Fibroblast of skin of left quadriceps (primary cell): ENCODE data around the gene POP5.

Experiments
- DNase-seq, 2 experiments: peaks; one replicate each; pipeline ENCODE4 v3.0.0-alpha.2; 2013; ENCODE audit warnings: low read depth in 2 of 2

The POP5 gene

DNA sequence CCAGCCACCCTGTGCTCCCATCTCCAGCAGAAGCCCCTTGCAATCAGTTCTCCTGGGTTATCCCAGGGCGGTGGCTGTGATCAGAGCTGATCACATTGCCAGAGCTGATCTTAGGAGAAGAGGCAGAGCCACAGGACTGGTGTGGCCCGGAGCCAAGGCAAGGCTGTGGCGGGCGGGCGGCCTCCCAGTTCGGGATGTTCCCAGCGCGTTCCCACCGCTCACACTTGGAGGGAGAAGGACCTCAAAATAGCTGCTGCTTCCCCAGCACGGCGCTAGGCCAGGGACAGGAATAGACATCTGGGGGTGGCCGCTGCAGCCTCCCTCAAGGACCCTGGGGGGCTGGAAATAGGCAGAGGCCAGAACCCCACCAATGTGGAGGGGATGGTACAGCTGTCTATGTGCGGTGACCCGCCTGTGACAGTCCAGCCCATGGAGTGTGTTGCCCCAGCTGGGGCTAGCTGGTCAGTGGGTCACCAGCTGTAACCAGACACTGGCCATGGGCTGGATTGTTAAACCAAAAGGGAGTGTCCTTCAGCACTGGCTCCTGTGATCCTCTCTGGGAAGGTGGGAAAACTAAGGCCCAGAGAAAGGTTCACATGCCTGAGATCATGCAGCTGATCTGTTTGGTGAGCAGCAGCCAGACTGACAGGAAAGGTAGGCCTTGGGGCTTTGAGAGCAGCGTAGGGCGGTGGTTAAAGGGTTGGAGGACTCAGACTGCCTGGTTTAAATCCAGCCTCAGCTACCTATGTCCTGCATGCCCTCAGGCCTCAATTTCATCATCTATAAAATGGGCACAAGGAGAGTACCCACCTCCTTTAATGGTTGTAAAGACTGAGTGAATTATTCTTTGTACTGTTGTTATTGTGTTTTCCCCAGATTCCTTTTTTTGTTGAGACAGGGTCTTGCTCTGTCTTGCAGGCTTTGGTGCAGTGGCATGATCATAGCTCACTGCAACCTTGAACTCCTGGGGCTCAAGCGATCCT is 8.0 kb upstream of the POP5 start:
- no peak for DNase-seq

- no peak for DNase-seq
Measured at GRCh38 chr12:120588371-120588770, 7.2 kb upstream of the POP5 start.

- no peak for DNase-seq
Measured at GRCh38 chr12:120586860-120587259, 5.7 kb upstream of the POP5 start.

DNA sequence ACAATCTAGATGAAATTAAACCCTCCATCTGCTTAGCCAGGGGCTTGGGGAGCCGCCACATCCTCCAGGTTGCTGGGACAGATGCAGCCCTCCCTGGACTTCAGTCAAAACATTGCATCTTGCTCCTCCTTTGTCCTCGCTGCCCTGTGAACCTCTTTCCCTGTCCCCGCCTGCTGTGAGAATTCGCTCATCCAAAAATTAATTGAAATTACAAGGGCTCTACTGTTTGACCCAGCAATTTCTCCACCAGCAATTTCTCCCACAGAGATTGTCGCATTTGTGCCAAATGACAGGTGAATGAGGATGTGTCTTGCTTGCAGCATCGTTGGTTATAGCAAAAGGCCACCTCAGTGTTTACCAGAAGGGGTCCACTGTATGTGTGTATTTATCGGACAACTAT is 5.0 kb upstream of the POP5 start:
- no peak for DNase-seq

GRCh38 chr12:120584343-120585149 is 3.3 kb upstream of the POP5 start:
- DNase-seq: no peak

- peak; percentile 41 to 42 for DNase-seq
Measured at GRCh38 chr12:120583478-120584030, 2.4 kb upstream of the POP5 start.

- no peak for DNase-seq
Measured at GRCh38 chr12:120581998-120582397, 796 bp upstream of the POP5 start.

DNA sequence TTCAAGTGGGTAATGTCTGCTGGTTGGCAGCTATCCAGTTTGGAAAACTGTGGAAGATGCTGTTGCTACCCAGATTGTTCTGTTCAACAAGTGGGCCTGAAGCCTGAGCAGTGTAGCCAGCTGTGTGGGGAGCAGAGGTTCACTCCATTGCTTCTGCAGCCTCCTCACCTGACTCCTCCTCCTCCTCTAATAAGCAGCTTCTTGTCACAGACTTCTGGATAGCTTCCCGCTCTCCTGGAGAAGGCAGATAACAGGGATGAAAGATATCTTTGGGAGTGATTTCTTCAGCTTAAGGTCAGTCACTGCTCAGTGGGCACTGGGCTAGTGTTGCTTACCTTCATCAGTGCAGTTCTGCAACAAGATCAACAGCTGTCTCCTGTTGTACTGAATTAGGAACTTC is 2.0 kb downstream of the POP5 start:
- no peak for DNase-seq

DNA sequence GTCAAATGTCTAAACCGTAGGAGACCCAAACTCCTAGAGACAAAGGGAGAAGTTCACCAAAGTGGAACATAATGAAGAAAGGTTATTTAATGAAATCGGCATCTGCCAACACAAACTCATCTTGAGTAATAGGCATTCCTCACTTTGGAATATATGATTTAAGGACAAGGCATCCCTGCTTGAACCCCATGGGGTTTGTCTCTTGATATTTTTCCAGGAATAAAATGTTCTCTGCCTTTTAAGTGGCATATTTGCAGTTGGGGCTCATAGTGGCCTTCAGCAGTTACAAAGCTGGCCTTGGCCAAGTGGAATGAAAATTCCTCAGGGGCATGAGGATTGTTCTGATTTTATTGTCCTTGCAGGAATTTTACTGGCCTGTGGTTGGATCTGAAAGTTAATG is 7.1 kb downstream of the POP5 start:
- DNase-seq: no peak

DNA sequence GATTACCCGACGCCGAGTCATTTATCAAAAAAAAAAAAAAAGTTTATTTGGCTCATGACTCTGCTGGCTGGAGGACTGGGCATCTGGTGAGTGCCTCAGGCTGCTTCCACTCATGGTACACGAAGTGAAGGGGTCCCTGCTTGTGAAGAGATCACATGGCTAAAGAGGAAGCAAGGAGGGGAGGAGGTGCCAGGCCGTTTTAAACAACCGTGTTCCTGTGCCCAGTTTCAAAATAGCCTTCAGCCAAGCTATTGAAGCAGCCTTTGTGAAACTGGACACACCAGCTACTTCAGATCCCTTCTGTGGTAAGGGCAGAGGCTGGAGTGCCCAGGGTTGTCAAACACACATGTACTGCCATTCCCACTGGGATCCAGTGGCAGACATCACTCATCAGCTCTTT is 7.6 kb downstream of the POP5 start:
- DNase-seq: no peak

DNA sequence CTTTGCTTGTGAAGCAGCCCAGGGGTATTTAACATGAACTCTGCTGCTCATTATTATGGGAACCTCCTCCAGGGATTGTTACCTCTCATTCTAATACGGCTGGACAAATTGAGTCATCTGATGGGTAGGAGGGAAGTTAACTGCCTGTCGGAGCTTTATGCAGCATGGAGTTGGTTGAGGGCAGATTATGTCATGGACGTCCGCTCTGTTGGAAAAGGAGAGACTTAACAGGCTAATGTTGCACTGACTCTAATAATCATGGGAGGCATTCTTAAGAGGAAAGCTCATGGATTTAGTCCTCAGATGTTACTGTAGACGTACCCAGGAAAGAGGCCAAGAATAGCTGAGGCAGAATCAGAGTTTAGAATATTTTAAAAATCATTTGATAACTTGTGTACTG is 9.9 kb downstream of the POP5 start:
- DNase-seq: no peak

- DNase-seq: no peak
Measured at GRCh38 chr12:120563495-120563894, 17.7 kb downstream of the POP5 start.

DNA sequence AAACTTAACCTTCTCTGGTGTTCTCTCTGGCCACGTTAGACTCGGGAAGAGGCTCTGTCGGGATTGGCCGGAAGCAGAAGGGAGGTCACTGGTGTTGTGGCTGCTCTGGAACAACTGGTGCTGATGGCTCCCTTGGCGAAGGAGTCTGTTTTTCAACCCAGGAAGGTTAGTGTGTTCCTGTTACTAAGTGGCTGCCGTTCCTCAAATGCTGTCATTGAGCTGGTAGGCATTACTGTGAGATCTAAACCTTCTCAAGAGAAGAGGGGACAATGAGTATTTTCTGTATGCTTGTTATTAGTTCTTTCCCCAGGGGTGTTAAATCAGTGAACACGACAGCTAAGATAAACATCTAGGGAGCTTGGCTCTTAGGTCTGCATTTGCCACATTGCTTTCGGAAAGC is 18.3 kb downstream of the POP5 start:
- DNase-seq: no peak

GRCh38 chr12:120557589-120557988 is 23.6 kb downstream of the POP5 start:
- no peak for DNase-seq

- no peak for DNase-seq
Measured at GRCh38 chr12:120554678-120555077, 26.5 kb downstream of the POP5 start.

GRCh38 chr12:120546050-120546386 is 35.2 kb downstream of the POP5 start:
- no peak for DNase-seq

GRCh38 chr12:120544691-120545090 is 36.5 kb downstream of the POP5 start:
- no peak for DNase-seq

GRCh38 chr12:120542166-120542565 is 39.0 kb downstream of the POP5 start:
- no peak for DNase-seq

DNA sequence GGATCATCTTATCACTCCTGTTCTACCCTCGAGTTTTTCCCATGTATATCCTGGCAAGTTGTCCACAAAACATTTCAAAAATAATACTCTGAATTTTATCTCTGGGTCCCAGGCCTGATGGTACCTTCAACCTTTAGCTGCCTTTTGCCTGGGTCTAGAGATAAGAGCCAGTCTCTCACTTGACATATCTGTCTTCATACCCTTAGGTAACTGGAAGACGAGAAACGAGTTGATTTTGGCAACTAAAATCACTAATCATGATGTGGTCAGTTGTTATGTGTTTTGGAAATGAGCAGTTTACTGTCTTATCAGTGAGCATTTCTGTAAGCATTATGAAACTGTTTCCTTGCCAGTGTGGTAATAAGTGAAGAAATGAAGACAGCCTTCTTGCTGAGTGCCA is 40.8 kb downstream of the POP5 start:
- DNase-seq: no peak

GRCh38 chr12:120539303-120539702 is 41.9 kb downstream of the POP5 start:
- no peak for DNase-seq

- no peak for DNase-seq
Measured at GRCh38 chr12:120538281-120539156, 42.7 kb downstream of the POP5 start.

DNA sequence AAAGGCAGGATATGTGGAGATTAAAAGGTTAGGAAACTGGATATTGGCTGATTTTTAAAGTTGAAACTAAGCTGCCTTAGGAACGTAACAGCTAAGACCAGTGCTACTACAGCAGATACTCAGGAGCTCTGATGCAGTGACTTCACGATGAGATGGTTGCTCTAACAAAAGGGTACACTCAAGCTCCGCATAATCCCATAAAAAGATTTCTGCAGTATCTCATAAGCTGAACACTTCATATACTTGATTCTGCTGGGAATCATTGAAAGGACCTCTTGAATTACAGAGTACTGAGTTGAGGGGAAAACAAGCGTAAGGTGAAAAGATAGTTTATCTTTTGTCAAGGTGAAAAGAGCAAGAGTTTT is 43.4 kb downstream of the POP5 start:
- no peak for DNase-seq
